ENCODE data around the gene MUC12. TPM values are rescaled to one million over a fixed set of nuclear protein-coding genes. Genes with fewer than 3 reads are reported as not detected.
"Not testable (repeated sequence)": the region's sequence is repeated elsewhere in the genome, so short reads cannot be mapped to it uniquely, and the experiment has no call there.

Gene MUC12
- not detected for total RNA-seq

- Histone ChIP-seq H3K27ac (ENCODE audit: low read depth, low read length) (no peak within 1 kb of the TSS), H3K4me3 (ENCODE audit: low read length in 3 of 3) (no peak within 1 kb of the TSS), H3K36me3 (ENCODE audit: control insufficient read depth in 3 of 3, insufficient read depth in 3 of 3, low read length in 3 of 3) (no peaks in the 10 kb centered on the region), H3K27me3 (ENCODE audit: control insufficient read depth in 3 of 3, insufficient read depth in 3 of 3, low read length in 3 of 3) (peaks cover 57 to 71% (median 69%) of the 10 kb centered on the region in 3 donors), H3K9ac (ENCODE audit: low read depth in 1 of 3, low read length in 3 of 3) (no peak within 1 kb of the TSS), H3K4me1 (ENCODE audit: control insufficient read depth in 3 of 3, insufficient read depth in 3 of 3, low read length in 3 of 3) (peaks cover 2 to 15% (median 13%) of the 10 kb centered on the region in 3 donors), H3K9me3 (ENCODE audit: control insufficient read depth in 3 of 3, low read length in 3 of 3) (no peaks in the 10 kb centered on the region)
Measured at GRCh38 chr7:100969066-100969615, at the start of gene MUC12. TSS of gene MUC12 (plus strand) at chr7:100969565. CDS start at chr7:100969623, 58 bp downstream.

GRCh38 chr7:100919779-100920437 is 49.5 kb upstream of the MUC12 start:
- not testable (repeated sequence) for H3K9me3 ChIP-seq (ENCODE audit: control insufficient read depth in 3 of 3, low read length in 3 of 3); H3K27ac ChIP-seq (ENCODE audit: low read depth, low read length); H3K27me3 ChIP-seq (ENCODE audit: control insufficient read depth in 3 of 3, insufficient read depth in 3 of 3, low read length in 3 of 3); H3K36me3 ChIP-seq (ENCODE audit: control insufficient read depth in 3 of 3, insufficient read depth in 3 of 3, low read length in 3 of 3); H3K9ac ChIP-seq (ENCODE audit: low read depth in 1 of 3, low read length in 3 of 3); H3K4me3 ChIP-seq (ENCODE audit: low read length in 3 of 3); H3K4me1 ChIP-seq (ENCODE audit: control insufficient read depth in 3 of 3, insufficient read depth in 3 of 3, low read length in 3 of 3)

GRCh38 chr7:100921039-100921438 is 48.3 kb upstream of the MUC12 start:
- Histone ChIP-seq H3K9ac (ENCODE audit: low read depth in 1 of 3, low read length in 3 of 3) (no peak overlapping the region), H3K27me3 (ENCODE audit: control insufficient read depth in 3 of 3, insufficient read depth in 3 of 3, low read length in 3 of 3) (no peaks in the 10 kb centered on the region), H3K27ac (ENCODE audit: low read depth, low read length) (no peak overlapping the region), H3K36me3 (ENCODE audit: control insufficient read depth in 3 of 3, insufficient read depth in 3 of 3, low read length in 3 of 3) (no peaks in the 10 kb centered on the region), H3K9me3 (ENCODE audit: control insufficient read depth in 3 of 3, low read length in 3 of 3) (no peaks in the 10 kb centered on the region), H3K4me1 (ENCODE audit: control insufficient read depth in 3 of 3, insufficient read depth in 3 of 3, low read length in 3 of 3) (peaks cover 0 to 3% (median 2%) of the 10 kb centered on the region in 3 donors), H3K4me3 (ENCODE audit: low read length in 3 of 3) (no peak overlapping the region)

GRCh38 chr7:100923616-100924015 is 45.7 kb upstream of the MUC12 start:
- not testable (repeated sequence) for H3K9ac ChIP-seq (ENCODE audit: low read depth in 1 of 3, low read length in 3 of 3); H3K4me1 ChIP-seq (ENCODE audit: control insufficient read depth in 3 of 3, insufficient read depth in 3 of 3, low read length in 3 of 3); H3K36me3 ChIP-seq (ENCODE audit: control insufficient read depth in 3 of 3, insufficient read depth in 3 of 3, low read length in 3 of 3); H3K27ac ChIP-seq (ENCODE audit: low read depth, low read length); H3K9me3 ChIP-seq (ENCODE audit: control insufficient read depth in 3 of 3, low read length in 3 of 3); H3K4me3 ChIP-seq (ENCODE audit: low read length in 3 of 3); H3K27me3 ChIP-seq (ENCODE audit: control insufficient read depth in 3 of 3, insufficient read depth in 3 of 3, low read length in 3 of 3)

GRCh38 chr7:100929808-100930174 is 39.6 kb upstream of the MUC12 start:
- no peaks in the 10 kb centered on the region for H3K36me3 ChIP-seq (ENCODE audit: control insufficient read depth in 3 of 3, insufficient read depth in 3 of 3, low read length in 3 of 3)
- no peaks in the 10 kb centered on the region for H3K27me3 ChIP-seq (ENCODE audit: control insufficient read depth in 3 of 3, insufficient read depth in 3 of 3, low read length in 3 of 3)
- peaks cover 0 to 9% (median 0%) of the 10 kb centered on the region in 3 donors for H3K4me1 ChIP-seq (ENCODE audit: control insufficient read depth in 3 of 3, insufficient read depth in 3 of 3, low read length in 3 of 3)
- no peaks in the 10 kb centered on the region for H3K9me3 ChIP-seq (ENCODE audit: control insufficient read depth in 3 of 3, low read length in 3 of 3)
- H3K4me3 ChIP-seq (ENCODE audit: low read length in 3 of 3): no peak overlapping the region
- H3K27ac ChIP-seq (ENCODE audit: low read depth, low read length): no peak overlapping the region
- H3K9ac ChIP-seq (ENCODE audit: low read depth in 1 of 3, low read length in 3 of 3): no peak overlapping the region

GRCh38 chr7:100933734-100934133 is 35.6 kb upstream of the MUC12 start:
- H3K27ac ChIP-seq (ENCODE audit: low read depth, low read length): no peak overlapping the region
- no peak overlapping the region for H3K4me3 ChIP-seq (ENCODE audit: low read length in 3 of 3)
- peaks cover 0 to 9% (median 0%) of the 10 kb centered on the region in 3 donors for H3K4me1 ChIP-seq (ENCODE audit: control insufficient read depth in 3 of 3, insufficient read depth in 3 of 3, low read length in 3 of 3)
- no peaks in the 10 kb centered on the region for H3K27me3 ChIP-seq (ENCODE audit: control insufficient read depth in 3 of 3, insufficient read depth in 3 of 3, low read length in 3 of 3)
- H3K36me3 ChIP-seq (ENCODE audit: control insufficient read depth in 3 of 3, insufficient read depth in 3 of 3, low read length in 3 of 3): no peaks in the 10 kb centered on the region
- H3K9ac ChIP-seq (ENCODE audit: low read depth in 1 of 3, low read length in 3 of 3): no peak overlapping the region
- no peaks in the 10 kb centered on the region for H3K9me3 ChIP-seq (ENCODE audit: control insufficient read depth in 3 of 3, low read length in 3 of 3)

GRCh38 chr7:100935381-100935780 is 34.0 kb upstream of the MUC12 start:
- H3K27ac ChIP-seq (ENCODE audit: low read depth, low read length); H3K4me3 ChIP-seq (ENCODE audit: low read length in 3 of 3); H3K36me3 ChIP-seq (ENCODE audit: control insufficient read depth in 3 of 3, insufficient read depth in 3 of 3, low read length in 3 of 3); H3K9ac ChIP-seq (ENCODE audit: low read depth in 1 of 3, low read length in 3 of 3); H3K27me3 ChIP-seq (ENCODE audit: control insufficient read depth in 3 of 3, insufficient read depth in 3 of 3, low read length in 3 of 3); H3K9me3 ChIP-seq (ENCODE audit: control insufficient read depth in 3 of 3, low read length in 3 of 3); H3K4me1 ChIP-seq (ENCODE audit: control insufficient read depth in 3 of 3, insufficient read depth in 3 of 3, low read length in 3 of 3): not testable (repeated sequence)

GRCh38 chr7:100936167-100936566 is 33.2 kb upstream of the MUC12 start:
- H3K9ac ChIP-seq (ENCODE audit: low read depth in 1 of 3, low read length in 3 of 3); H3K4me3 ChIP-seq (ENCODE audit: low read length in 3 of 3); H3K27me3 ChIP-seq (ENCODE audit: control insufficient read depth in 3 of 3, insufficient read depth in 3 of 3, low read length in 3 of 3); H3K27ac ChIP-seq (ENCODE audit: low read depth, low read length); H3K4me1 ChIP-seq (ENCODE audit: control insufficient read depth in 3 of 3, insufficient read depth in 3 of 3, low read length in 3 of 3); H3K9me3 ChIP-seq (ENCODE audit: control insufficient read depth in 3 of 3, low read length in 3 of 3); H3K36me3 ChIP-seq (ENCODE audit: control insufficient read depth in 3 of 3, insufficient read depth in 3 of 3, low read length in 3 of 3): not testable (repeated sequence)

- Histone ChIP-seq H3K36me3 (ENCODE audit: control insufficient read depth in 3 of 3, insufficient read depth in 3 of 3, low read length in 3 of 3) (no peaks in the 10 kb centered on the region), H3K4me1 (ENCODE audit: control insufficient read depth in 3 of 3, insufficient read depth in 3 of 3, low read length in 3 of 3) (no peaks in the 10 kb centered on the region), H3K4me3 (ENCODE audit: low read length in 3 of 3) (no peak overlapping the region), H3K9me3 (ENCODE audit: control insufficient read depth in 3 of 3, low read length in 3 of 3) (peaks cover 0 to 4% (median 2%) of the 10 kb centered on the region in 3 donors), H3K9ac (ENCODE audit: low read depth in 1 of 3, low read length in 3 of 3) (no peak overlapping the region), H3K27me3 (ENCODE audit: control insufficient read depth in 3 of 3, insufficient read depth in 3 of 3, low read length in 3 of 3) (peaks cover 0 to 4% (median 3%) of the 10 kb centered on the region in 3 donors), H3K27ac (ENCODE audit: low read depth, low read length) (no peak overlapping the region)
Measured at GRCh38 chr7:100942045-100942774, 27.2 kb upstream of the MUC12 start.

- H3K27ac ChIP-seq (ENCODE audit: low read depth, low read length): no peak overlapping the region
- H3K4me3 ChIP-seq (ENCODE audit: low read length in 3 of 3): no peak overlapping the region
- H3K27me3 ChIP-seq (ENCODE audit: control insufficient read depth in 3 of 3, insufficient read depth in 3 of 3, low read length in 3 of 3): peaks cover 0 to 4% (median 3%) of the 10 kb centered on the region in 3 donors
- no peaks in the 10 kb centered on the region for H3K36me3 ChIP-seq (ENCODE audit: control insufficient read depth in 3 of 3, insufficient read depth in 3 of 3, low read length in 3 of 3)
- no peaks in the 10 kb centered on the region for H3K4me1 ChIP-seq (ENCODE audit: control insufficient read depth in 3 of 3, insufficient read depth in 3 of 3, low read length in 3 of 3)
- H3K9me3 ChIP-seq (ENCODE audit: control insufficient read depth in 3 of 3, low read length in 3 of 3): peaks cover 0 to 4% (median 2%) of the 10 kb centered on the region in 3 donors
- H3K9ac ChIP-seq (ENCODE audit: low read depth in 1 of 3, low read length in 3 of 3): no peak overlapping the region
Measured at GRCh38 chr7:100943693-100944092, 25.7 kb upstream of the MUC12 start.

Data from skeletal muscle tissue (tissue), 4 donors.